Caco-2 (cell line): Measurements from ENCODE around the gene CDC6. TPM values are rescaled to one million over a fixed set of nuclear protein-coding genes. Genes with fewer than 3 reads are reported as not detected.
"Not testable (repeated sequence)": the region's sequence is repeated elsewhere in the genome, so short reads cannot be mapped to it uniquely, and the experiment has no call there.

ENCODE experiments used
- BruUV-seq: library from RNA; stranded (reverse); fragments of 400-500 nt; replicated peaks from 2 replicates; lab custom pipeline; 2021; lab: Mats Ljungman, UMichigan
- CTCF ChIA-PET: fragments of 300-600 bp; sonication (Branson Sonifier 250); formaldehyde crosslinking; loops from one replicate; lab custom pipeline; 2022; ENCODE audit warnings: antibody characterized with exemption; lab: Charles Lee
- POLR2A ChIA-PET: fragments of 300-600 bp; sonication (Branson Sonifier 250); formaldehyde crosslinking; loops from one replicate; lab custom pipeline; 2022; ENCODE audit warnings: antibody characterized with exemption; lab: Charles Lee
- DNase-seq, 2 experiments: peaks; one replicate each; pipeline versions ENCODE4 v3.0.0 to v3.0.0-alpha.2; 2020 to 2022
- H3K27me3 ChIP-seq: replicated peaks from 2 replicates; pipeline ENCODE4 v1.6.0; 2011; ENCODE audit warnings: low read length; ENCODE audit not compliant: control insufficient read depth, insufficient read depth
- H3K36me3 ChIP-seq: 2 replicates; pipeline ENCODE4 v1.5.1; 2011; ENCODE audit warnings: low read length; ENCODE audit not compliant: control insufficient read depth, insufficient read depth
- H3K4me1 ChIP-seq: fragments of 250-450 bp; sonication (Bioruptor Pico); 2 replicates; pipeline ENCODE4 v1.5.1; 2020; ENCODE audit warnings: mild to moderate bottlenecking
- H3K4me3 ChIP-seq: 2 replicates; pipeline ENCODE4 v1.5.1; 2011; ENCODE audit warnings: low read depth, mild to moderate bottlenecking, control low read depth, low read length
- H3K9me3 ChIP-seq: fragments of 250-450 bp; sonication (Bioruptor Pico); 2 replicates; pipeline ENCODE4 v1.5.1; 2020; ENCODE audit warnings: mild to moderate bottlenecking, moderate library complexity
- H3K27ac Mint-ChIP-seq: one replicate; pipeline ENCODE4 v1.8.0; 2022; ENCODE audit warnings: mixed read lengths; ENCODE audit not compliant: unreplicated experiment
- H3K27me3 Mint-ChIP-seq: one replicate; pipeline ENCODE4 v1.8.0; 2022; ENCODE audit warnings: mixed read lengths; ENCODE audit not compliant: insufficient read depth, unreplicated experiment
- H3K36me3 Mint-ChIP-seq: one replicate; pipeline ENCODE4 v1.8.0; 2022; ENCODE audit warnings: mild to moderate bottlenecking, mixed read lengths; ENCODE audit not compliant: insufficient read depth, unreplicated experiment
- H3K4me1 Mint-ChIP-seq: one replicate; pipeline ENCODE4 v1.8.0; 2022; ENCODE audit warnings: low read depth, mixed read lengths; ENCODE audit not compliant: unreplicated experiment
- H3K4me3 Mint-ChIP-seq: one replicate; pipeline ENCODE4 v1.8.0; 2022; ENCODE audit warnings: mild to moderate bottlenecking, moderate library complexity, mixed read lengths; ENCODE audit not compliant: unreplicated experiment
- H3K9me3 Mint-ChIP-seq: one replicate; pipeline ENCODE4 v1.8.0; 2022; ENCODE audit warnings: mixed read lengths; ENCODE audit not compliant: unreplicated experiment
- CTCF ChIP-seq, 2 experiments: fragments of 200-600 bp in 1 of 2; IDR thresholded peaks; 1 replicate in 1 of 2; 2 replicates in 1 of 2; pipeline versions ENCODE4 v1.5.1 to v1.8.0; 2011 to 2022; ENCODE audit warnings: antibody characterized with exemption in 1 of 2, control low read depth in 1 of 2, inconsistent platforms in 1 of 2, low read depth in 1 of 2, low read length in 1 of 2, mild to moderate bottlenecking in 1 of 2, moderate library complexity in 1 of 2; ENCODE audit not compliant: insufficient read depth in 1 of 2, severe bottlenecking in 1 of 2, unreplicated experiment in 1 of 2
- intact Hi-C: fragments of 100-400 bp; cut with micrococcal nuclease; formaldehyde crosslinking; loops from one replicate; pipeline ENCODE4 v1.10.0; 2022; ENCODE audit not compliant: unreplicated experiment
- total RNA-seq: library from RNA; stranded (reverse); gene quantifications from 2 replicates; pipeline ENCODE4 v1.2.3, GENCODE V29; 2022

Gene CDC6
- total RNA-seq, 1 experiment from 2014 or later: 96.4 TPM

- POLR2A ChIA-PET: no interaction called here
Observed at GRCh38 chr17:40298726-40299125, 11.0 kb downstream of the CDC6 start.

GRCh38 chr17:40299159-40299757 lies 11.6 kb downstream of the CDC6 start:
- CTCF ChIA-PET: interaction anchor here (1.2 to 1.8 kb wide), 3 partner anchors 47 to 234 kb away, joined by 3 to 5 read pairs (median 3); partner anchors contain the start of gene TOP2A
- intact Hi-C loops, H3K4me1 ChIP-seq: not testable (repeated sequence)

More at GRCh38 chr17:40298726-40299125, 11.0 kb downstream of the CDC6 start:
- no peaks in the 10 kb centered on the region for H3K9me3 Mint-ChIP-seq
- BruUV-seq: no TSS peak
- TF ChIP-seq CTCF (IDR thresholded peaks at IDR 0.05; ENCODE audit: insufficient read depth in 1 of 2, low read depth in 1 of 2, low read length in 1 of 2, severe bottlenecking in 1 of 2, unreplicated experiment in 1 of 2): no peak
- Histone ChIP-seq H3K4me1 (no peaks in the 10 kb centered on the region), H3K27me3 (no peaks in the 10 kb centered on the region), H3K4me3 (no peak overlapping the region), H3K9me3 (no peaks in the 10 kb centered on the region), H3K36me3 (peaks cover 4% of the 10 kb centered on the region)
- no peak for DNase-seq
- H3K4me1 Mint-ChIP-seq: peaks cover 10% of the 10 kb centered on the region
- CTCF ChIA-PET: interaction anchor here (1.4 to 1.8 kb wide), 2 partner anchors 47 to 235 kb away, joined by 3 to 5 read pairs; no protein-coding TSS in a partner anchor
- no peaks in the 10 kb centered on the region for H3K27me3 Mint-ChIP-seq
- no peak overlapping the region for H3K4me3 Mint-ChIP-seq
- peaks cover 98% of the 10 kb centered on the region for H3K36me3 Mint-ChIP-seq
- H3K27ac Mint-ChIP-seq: no peak overlapping the region
- intact Hi-C loops: no loop called here

GRCh38 chr17:40301315-40301714 lies 13.6 kb downstream of the CDC6 start:
- DNase-seq: no peak
- Histone ChIP-seq H3K27me3 (no peaks in the 10 kb centered on the region), H3K4me3 (no peak overlapping the region), H3K4me1 (peaks cover 5% of the 10 kb centered on the region), H3K36me3 (peaks cover 5% of the 10 kb centered on the region), H3K9me3 (no peaks in the 10 kb centered on the region)
- Mint-ChIP-seq H3K4me3 (no peak overlapping the region), H3K4me1 (peaks cover 16% of the 10 kb centered on the region), H3K27me3 (no peaks in the 10 kb centered on the region), H3K27ac (no peak overlapping the region), H3K9me3 (no peaks in the 10 kb centered on the region), H3K36me3 (peaks cover 86% of the 10 kb centered on the region)
- peak in 1 of 2 experiments; percentile 39 for TF ChIP-seq CTCF (IDR thresholded peaks at IDR 0.05; ENCODE audit: insufficient read depth in 1 of 2, low read depth in 1 of 2, low read length in 1 of 2, severe bottlenecking in 1 of 2, unreplicated experiment in 1 of 2)
- ChIA-PET POLR2A (interaction anchor here (0.7 kb wide), 1 partner anchor 81 kb away, joined by 8 read pairs; no protein-coding TSS in a partner anchor), CTCF (interaction anchor here (2.3 kb wide), 1 partner anchor 54 kb away, joined by 21 read pairs; no protein-coding TSS in a partner anchor)
- no TSS peak for BruUV-seq
- intact Hi-C loops: no loop called here

More at GRCh38 chr17:40299159-40299757, 11.6 kb downstream of the CDC6 start:
- H3K9me3 ChIP-seq, H3K27me3 ChIP-seq, H3K9me3 Mint-ChIP-seq, H3K4me3 ChIP-seq, POLR2A ChIA-PET, H3K27ac Mint-ChIP-seq, BruUV-seq, H3K4me3 Mint-ChIP-seq, H3K36me3 ChIP-seq, DNase-seq, H3K27me3 Mint-ChIP-seq: not testable (repeated sequence)
- H3K36me3 Mint-ChIP-seq: peaks cover 98% of the 10 kb centered on the region
- H3K4me1 Mint-ChIP-seq: peaks cover 16% of the 10 kb centered on the region
